IPS-18c (cell line): ENCODE results near the gene CREBRF.
"Not testable (repeated sequence)": the region's sequence is repeated elsewhere in the genome, so short reads cannot be mapped to it uniquely, and the experiment has no call there.

ENCODE experiments used
- H3K4me3 ChIP-seq: 2 replicates; pipeline ENCODE4 v1.7.0; 2013; ENCODE audit warnings: low read depth, mild to moderate bottlenecking, low read length, moderate library complexity; ENCODE audit not compliant: insufficient read depth
- H3K9me3 ChIP-seq: one replicate; pipeline ENCODE4 v1.6.1; 2013; ENCODE audit warnings: mild to moderate bottlenecking, low read length, moderate library complexity; ENCODE audit not compliant: control insufficient read depth, insufficient read depth

CREBRF gene

DNA sequence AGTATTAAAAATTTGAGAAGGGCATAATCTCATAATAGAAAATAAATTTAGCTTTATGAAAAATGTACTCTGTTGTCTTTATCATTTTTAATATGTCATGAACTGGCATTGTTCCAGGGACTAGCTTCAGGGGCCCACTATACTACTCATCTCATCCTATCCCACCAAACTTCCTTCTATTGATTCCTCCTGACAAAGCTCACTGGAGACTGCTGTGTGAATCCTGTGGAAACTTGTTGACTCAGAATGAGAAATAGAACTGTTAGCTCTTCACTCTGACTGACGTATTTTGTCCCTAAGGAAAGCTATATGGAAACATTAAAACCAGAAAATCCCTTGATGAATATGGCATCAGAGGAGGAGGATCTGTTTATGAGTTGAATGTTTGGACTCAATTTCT is 58.4 kb downstream of the CREBRF start:
- H3K9me3 ChIP-seq = no peaks in the 10 kb centered on the region

GRCh38 chr5:173119719-173120118 is 63.6 kb downstream of the CREBRF start:
- Histone ChIP-seq H3K9me3 (no peaks in the 10 kb centered on the region), H3K4me3 (no peak overlapping the region)

More for the DNA sequence above, 58.4 kb downstream of the CREBRF start:
- H3K4me3 ChIP-seq = no peak overlapping the region

GRCh38 chr5:173123416-173123815 is 67.3 kb downstream of the CREBRF start:
- Histone ChIP-seq H3K4me3 (no peak overlapping the region), H3K9me3 (no peaks in the 10 kb centered on the region)

- not testable (repeated sequence) for H3K4me3 ChIP-seq
These were observed 76.0 kb downstream of the CREBRF start for GRCh38 chr5:173132166-173132565.

GRCh38 chr5:173138707-173139106 is 82.6 kb downstream of the CREBRF start:
- no peak overlapping the region for H3K4me3 ChIP-seq
- H3K9me3 ChIP-seq = no peaks in the 10 kb centered on the region

More at GRCh38 chr5:173132166-173132565, 76.0 kb downstream of the CREBRF start:
- H3K9me3 ChIP-seq = not testable (repeated sequence)

DNA sequence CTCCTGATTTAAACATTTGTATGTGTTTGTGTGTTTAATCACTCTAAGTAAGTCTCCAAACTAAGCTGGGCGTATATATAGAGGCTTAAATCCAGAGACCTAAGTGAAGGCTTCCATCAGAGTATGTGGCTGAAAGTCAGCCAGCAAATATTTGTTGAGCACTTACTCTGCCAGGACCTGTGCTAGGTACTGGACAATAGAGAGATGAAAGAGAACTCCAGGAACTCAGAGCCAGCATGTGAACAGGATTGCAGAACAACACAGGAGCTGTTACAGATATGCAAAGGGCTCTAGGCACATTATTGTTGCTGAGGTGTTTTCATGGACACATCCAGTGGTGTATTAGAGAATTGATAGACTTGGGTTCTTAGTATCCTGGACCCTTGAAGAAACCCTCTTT is 83.5 kb downstream of the CREBRF start:
- H3K9me3 ChIP-seq = no peaks in the 10 kb centered on the region
- H3K4me3 ChIP-seq = no peak overlapping the region

- Histone ChIP-seq H3K4me3 (no peak overlapping the region), H3K9me3 (no peaks in the 10 kb centered on the region)
These were observed 84.6 kb downstream of the CREBRF start for GRCh38 chr5:173140769-173141168.

GRCh38 chr5:173143567-173143966 is 87.4 kb downstream of the CREBRF start:
- H3K4me3 ChIP-seq = no peak overlapping the region
- H3K9me3 ChIP-seq = no peaks in the 10 kb centered on the region

- Histone ChIP-seq H3K9me3 (no peaks in the 10 kb centered on the region), H3K4me3 (peak within 1 kb of the TSS; percentile 95)
These were observed 88.3 kb downstream of the CREBRF start, which contains the start of gene BNIP1 for GRCh38 chr5:173144200-173145176. Gene BNIP1, plus strand, starts transcription at chr5:173144531. Its CDS starts 15 bp downstream, at chr5:173144546.

GRCh38 chr5:173148354-173148753 is 92.2 kb downstream of the CREBRF start:
- Histone ChIP-seq H3K4me3 (no peak overlapping the region), H3K9me3 (no peaks in the 10 kb centered on the region)

DNA sequence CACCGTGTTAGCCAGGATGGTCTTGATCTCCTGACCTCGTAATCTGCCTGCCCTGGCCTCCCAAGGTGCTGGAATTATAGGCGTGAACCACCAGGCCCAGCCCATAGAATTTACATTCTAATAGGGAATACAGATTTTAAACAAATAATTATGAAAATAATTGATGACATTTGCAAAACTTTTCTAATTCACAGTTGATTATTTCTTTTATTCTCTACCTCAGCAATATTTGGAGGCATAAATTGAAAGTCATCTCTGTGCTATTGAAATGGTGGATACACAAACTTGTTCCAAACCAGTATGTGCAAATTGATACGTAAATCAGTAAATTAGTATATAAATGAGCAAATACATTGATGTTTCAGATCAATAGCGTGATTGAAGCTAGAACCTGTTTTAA is 96.4 kb downstream of the CREBRF start:
- no peak overlapping the region for H3K4me3 ChIP-seq
- H3K9me3 ChIP-seq = no peaks in the 10 kb centered on the region

DNA sequence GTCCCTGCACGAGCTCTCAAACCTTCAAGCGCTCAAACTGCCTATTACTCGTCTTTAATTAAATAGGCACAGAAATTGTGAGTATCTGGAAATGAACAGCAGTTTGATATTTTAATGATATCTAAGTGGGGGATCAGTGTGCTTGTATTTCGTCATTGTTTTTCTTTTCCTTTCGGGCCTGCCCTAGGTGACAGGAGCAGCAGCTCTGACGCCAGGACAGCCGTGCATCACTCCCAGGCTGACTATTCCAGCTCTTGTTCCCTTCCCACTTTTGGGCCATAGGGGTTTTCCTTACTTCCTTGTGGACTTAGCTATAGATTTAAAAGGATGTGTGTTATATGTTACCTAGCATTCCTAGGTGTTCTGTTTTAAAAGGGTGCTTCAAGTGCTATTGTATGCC is 97.7 kb downstream of the CREBRF start:
- no peak overlapping the region for H3K4me3 ChIP-seq

GRCh38 chr5:173154619-173155018 is 98.5 kb downstream of the CREBRF start:
- not testable (repeated sequence) for H3K4me3 ChIP-seq, H3K9me3 ChIP-seq

More for the DNA sequence above, 97.7 kb downstream of the CREBRF start:
- no peaks in the 10 kb centered on the region for H3K9me3 ChIP-seq

GRCh38 chr5:173155912-173156311 is 99.8 kb downstream of the CREBRF start:
- H3K4me3 ChIP-seq = no peak overlapping the region
- H3K9me3 ChIP-seq = no peaks in the 10 kb centered on the region

DNA sequence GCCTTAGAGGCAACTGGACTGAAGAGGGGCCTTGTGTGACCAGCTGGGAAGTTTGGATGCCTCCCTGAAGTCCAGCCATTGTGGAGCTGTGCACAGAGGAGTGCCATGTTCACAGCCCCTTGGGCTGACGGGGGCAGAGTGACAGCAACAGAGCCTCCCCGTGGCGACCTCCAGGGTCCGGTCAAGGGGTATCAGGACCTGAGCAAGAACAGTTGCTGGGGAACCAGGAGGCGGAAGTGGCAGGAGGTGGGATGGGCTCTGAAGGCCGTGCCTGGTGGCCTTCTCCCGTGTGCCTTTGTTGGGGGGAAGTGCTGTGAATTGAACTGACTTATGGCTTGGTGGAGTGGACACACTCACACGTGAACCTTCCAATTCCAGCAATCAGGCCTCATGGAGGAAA is 102.2 kb downstream of the CREBRF start:
- H3K9me3 ChIP-seq = no peaks in the 10 kb centered on the region

DNA sequence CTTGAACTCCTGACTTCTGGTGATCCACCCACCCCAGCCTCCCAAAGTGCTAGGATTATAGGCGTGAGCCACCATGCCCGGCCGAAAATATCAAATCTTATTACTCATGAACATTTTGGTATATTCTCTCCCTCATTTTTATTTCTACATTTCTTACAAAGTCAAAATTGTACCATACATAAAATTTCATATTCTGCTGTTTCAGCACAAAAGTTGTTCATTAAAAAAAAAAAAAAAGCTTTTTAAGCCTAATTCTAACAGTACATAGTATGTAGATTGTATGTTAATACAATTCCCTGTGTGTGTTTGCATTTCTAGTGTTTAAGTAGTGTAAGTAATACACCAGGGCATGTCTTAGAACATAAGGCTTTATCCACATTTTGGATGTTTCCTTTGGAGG is 103.1 kb downstream of the CREBRF start:
- Histone ChIP-seq H3K9me3 (no peaks in the 10 kb centered on the region), H3K4me3 (no peak overlapping the region)

More for the DNA sequence above, 102.2 kb downstream of the CREBRF start:
- H3K4me3 ChIP-seq = no peak overlapping the region

DNA sequence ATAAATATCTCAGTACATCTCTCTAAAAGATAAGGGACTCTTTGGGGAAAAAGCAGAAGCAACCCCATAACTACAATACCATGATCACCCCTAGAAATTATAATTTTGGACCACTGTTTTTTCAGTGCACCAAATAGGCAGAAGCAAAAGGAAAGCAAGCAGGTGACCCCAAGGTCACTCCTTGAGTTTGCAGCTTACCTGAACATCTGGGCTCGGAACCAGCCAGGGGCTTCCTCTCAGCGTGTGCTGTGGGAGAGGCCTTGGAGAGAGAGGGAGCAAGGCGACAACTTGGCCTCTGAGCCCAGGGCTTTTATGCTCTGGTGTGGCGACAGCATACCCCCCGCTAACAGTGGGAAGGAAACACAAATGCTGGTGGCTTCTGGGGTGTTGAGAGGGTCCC is 105.0 kb downstream of the CREBRF start:
- H3K9me3 ChIP-seq = no peaks in the 10 kb centered on the region
- no peak overlapping the region for H3K4me3 ChIP-seq

DNA sequence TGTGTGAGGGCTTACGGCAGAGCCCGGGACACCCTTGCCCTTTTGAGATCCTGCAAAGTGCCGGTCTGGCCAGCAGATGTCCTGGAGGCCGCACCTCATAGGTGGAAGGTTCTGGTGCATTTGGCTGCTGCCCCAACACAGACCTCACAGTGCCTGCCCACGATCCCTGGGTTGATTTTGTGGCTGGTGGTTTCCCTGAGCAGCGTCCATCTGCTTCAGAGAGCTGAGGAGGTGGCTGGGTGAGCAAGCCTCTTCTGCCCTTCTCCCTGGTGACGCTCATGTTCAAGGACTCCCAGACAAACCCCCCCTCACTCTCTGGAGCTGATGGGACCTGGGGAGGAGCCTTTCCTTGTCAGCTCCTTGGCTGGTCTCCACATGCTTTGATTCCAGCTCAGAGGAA is 107.1 kb downstream of the CREBRF start:
- H3K9me3 ChIP-seq = no peaks in the 10 kb centered on the region
- no peak overlapping the region for H3K4me3 ChIP-seq
